DOHH2 (cell line): ENCODE data around the gene PTPRK.

Experiments
- H3F3A ChIP-seq: fragments of 200-600 bp; sonication (generic), shearing (Covaris generic); 2 replicates; pipeline ENCODE4 v1.6.0; 2016; ENCODE audit warnings: antibody characterized with exemption, mild to moderate bottlenecking; ENCODE audit not compliant: control insufficient read depth, insufficient read depth
- H3K27ac ChIP-seq: fragments of 200-600 bp; sonication (generic); 2 replicates; pipeline ENCODE4 v1.5.1; 2014; ENCODE audit warnings: low read depth, mild to moderate bottlenecking, low read length, moderate library complexity
- H3K27me3 ChIP-seq: fragments of 200-600 bp; sonication (generic); 2 replicates; pipeline ENCODE4 v1.6.1; 2014; ENCODE audit warnings: mild to moderate bottlenecking, low read length, mixed read lengths; ENCODE audit not compliant: control insufficient read depth
- H3K36me3 ChIP-seq: fragments of 200-600 bp; sonication (generic); 2 replicates; pipeline ENCODE4 v1.6.1; 2014; ENCODE audit warnings: mild to moderate bottlenecking, low read length, moderate library complexity, mixed read lengths; ENCODE audit not compliant: control insufficient read depth
- H3K4me1 ChIP-seq: fragments of 200-600 bp; sonication (generic); 2 replicates; pipeline ENCODE4 v1.6.1; 2014; ENCODE audit warnings: mild to moderate bottlenecking, low read length, mixed read lengths; ENCODE audit not compliant: control insufficient read depth
- H3K4me2 ChIP-seq: fragments of 200-600 bp; sonication (generic); 2 replicates; pipeline ENCODE4 v1.6.0; 2014; ENCODE audit warnings: mild to moderate bottlenecking, low read length, moderate library complexity
- H3K4me3 ChIP-seq: fragments of 200-600 bp; sonication (generic); 2 replicates; pipeline ENCODE4 v1.5.1; 2014; ENCODE audit warnings: mild to moderate bottlenecking, low read length, mixed read lengths
- H3K79me2 ChIP-seq: fragments of 200-600 bp; sonication (generic); 2 replicates; pipeline ENCODE4 v1.6.1; 2014; ENCODE audit warnings: mild to moderate bottlenecking, low read length, mixed read lengths; ENCODE audit not compliant: control insufficient read depth
- H3K9me2 ChIP-seq: fragments of 200-600 bp; sonication (generic); replicated peaks from 2 replicates; pipeline ENCODE4 v1.6.1; 2014; ENCODE audit warnings: mild to moderate bottlenecking, low read length, mixed read lengths; ENCODE audit not compliant: control insufficient read depth
- H3K9me3 ChIP-seq: fragments of 200-600 bp; sonication (generic); 2 replicates; pipeline ENCODE4 v1.6.1; 2014; ENCODE audit warnings: antibody characterized with exemption, low read length, mixed read lengths; ENCODE audit not compliant: control insufficient read depth, insufficient read depth
- H4K20me1 ChIP-seq: fragments of 200-600 bp; sonication (generic); 2 replicates; pipeline ENCODE4 v1.6.0; 2014; ENCODE audit warnings: low read depth, mild to moderate bottlenecking, antibody characterized with exemption, low read length, moderate library complexity; ENCODE audit not compliant: control insufficient read depth, insufficient read depth
- EZH2phosphoT487 ChIP-seq: fragments of 200-600 bp; sonication (generic); IDR thresholded peaks from 2 replicates; pipeline ENCODE4 v1.6.1; 2017; ENCODE audit warnings: borderline replicate concordance, mild to moderate bottlenecking, antibody characterized with exemption, low read length, moderate library complexity, mixed read lengths
- TF ChIP-seq, protein P1 (sequence below): fragments of 200-600 bp; sonication (generic); IDR thresholded peaks from one replicate; pipeline ENCODE4 v1.5.1; 2014; ENCODE audit warnings: antibody characterized with exemption, mild to moderate bottlenecking, low read depth, low read length; ENCODE audit not compliant: poor library complexity, severe bottlenecking

Gene PTPRK

DNA sequence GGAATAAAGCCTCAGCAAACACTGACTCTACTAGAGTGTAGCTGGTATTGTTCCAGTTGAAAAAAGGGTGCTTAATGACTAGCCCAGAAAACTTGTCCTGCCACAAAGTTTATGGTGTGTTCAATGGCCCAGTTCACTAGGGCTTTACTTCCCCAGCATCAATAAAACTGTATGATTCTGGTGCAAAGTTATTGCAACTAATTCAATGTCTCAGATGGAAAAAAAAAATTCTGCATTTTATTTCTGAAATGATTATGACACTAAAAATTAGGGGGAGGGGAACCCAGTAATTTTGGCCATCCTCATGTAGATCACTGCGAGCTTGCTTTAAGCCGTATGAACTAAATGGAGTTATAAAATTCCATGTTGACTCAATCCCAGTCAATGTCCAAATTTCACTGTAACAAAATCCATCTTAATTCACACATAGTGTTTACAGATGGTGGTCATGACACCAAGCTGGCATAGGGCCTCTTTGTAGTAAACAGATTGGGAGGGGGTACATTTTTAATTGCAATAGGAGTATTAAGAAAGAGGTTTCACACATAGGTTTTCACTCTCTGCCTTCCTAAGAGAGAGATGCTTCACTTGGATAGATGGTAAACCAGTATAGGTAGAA, 41.2 kb downstream of the PTPRK start:
- Histone ChIP-seq H3K4me1 (no peaks in the 10 kb centered on the region), H3K4me3 (no peak overlapping the region), H3K9me3 (no peaks in the 10 kb centered on the region), H4K20me1 (no peaks in the 10 kb centered on the region), H3K27me3 (no peaks in the 10 kb centered on the region), H3K9me2 (no peaks in the 10 kb centered on the region), H3K36me3 (no peaks in the 10 kb centered on the region), H3K27ac (no peak overlapping the region), H3K4me2 (no peak overlapping the region), H3F3A (no peaks in the 10 kb centered on the region), H3K79me2 (no peaks in the 10 kb centered on the region)
- TF ChIP-seq, protein P1, sequence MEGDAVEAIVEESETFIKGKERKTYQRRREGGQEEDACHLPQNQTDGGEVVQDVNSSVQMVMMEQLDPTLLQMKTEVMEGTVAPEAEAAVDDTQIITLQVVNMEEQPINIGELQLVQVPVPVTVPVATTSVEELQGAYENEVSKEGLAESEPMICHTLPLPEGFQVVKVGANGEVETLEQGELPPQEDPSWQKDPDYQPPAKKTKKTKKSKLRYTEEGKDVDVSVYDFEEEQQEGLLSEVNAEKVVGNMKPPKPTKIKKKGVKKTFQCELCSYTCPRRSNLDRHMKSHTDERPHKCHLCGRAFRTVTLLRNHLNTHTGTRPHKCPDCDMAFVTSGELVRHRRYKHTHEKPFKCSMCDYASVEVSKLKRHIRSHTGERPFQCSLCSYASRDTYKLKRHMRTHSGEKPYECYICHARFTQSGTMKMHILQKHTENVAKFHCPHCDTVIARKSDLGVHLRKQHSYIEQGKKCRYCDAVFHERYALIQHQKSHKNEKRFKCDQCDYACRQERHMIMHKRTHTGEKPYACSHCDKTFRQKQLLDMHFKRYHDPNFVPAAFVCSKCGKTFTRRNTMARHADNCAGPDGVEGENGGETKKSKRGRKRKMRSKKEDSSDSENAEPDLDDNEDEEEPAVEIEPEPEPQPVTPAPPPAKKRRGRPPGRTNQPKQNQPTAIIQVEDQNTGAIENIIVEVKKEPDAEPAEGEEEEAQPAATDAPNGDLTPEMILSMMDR, result no peak
- no peak for TF ChIP-seq EZH2phosphoT487

DNA sequence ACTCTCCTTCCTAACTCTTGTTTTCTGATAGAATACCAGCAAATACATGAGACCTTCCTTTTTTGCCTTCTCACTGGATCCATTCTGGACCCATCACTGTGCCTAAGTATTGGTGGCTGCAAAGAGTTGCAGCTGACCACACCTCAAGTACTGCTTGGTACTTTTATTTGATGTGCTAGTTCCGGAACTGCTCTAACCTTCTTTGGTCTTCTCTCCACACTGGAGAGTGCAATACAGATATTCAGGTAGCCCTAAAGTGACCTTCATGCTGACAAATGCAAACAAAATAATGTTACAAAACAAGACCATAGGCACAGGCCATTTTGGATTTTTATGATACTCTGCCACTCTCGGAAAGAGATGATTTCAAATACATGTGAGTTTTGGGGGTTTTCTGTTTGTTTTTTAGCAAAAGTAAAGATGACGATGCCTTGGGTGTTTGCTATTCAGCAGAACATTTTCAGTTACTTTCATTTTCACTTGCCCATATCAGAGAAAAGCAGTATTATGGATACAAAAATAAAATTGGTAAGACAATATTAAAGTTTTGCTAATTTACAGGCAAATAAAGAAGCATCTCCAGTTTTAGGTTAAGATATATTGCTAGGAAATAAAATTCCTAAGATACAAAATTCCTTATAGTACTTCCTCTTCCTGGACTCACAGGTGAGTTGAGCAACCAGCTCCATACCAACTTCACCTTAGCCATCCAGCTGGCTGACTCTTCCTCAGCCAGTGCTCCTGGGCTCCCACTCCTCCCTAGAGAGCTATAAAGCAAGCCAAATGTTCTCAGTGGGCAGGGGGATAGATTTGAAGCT, 42.0 kb downstream of the PTPRK start:
- Histone ChIP-seq H3F3A (no peaks in the 10 kb centered on the region), H3K9me2 (no peaks in the 10 kb centered on the region), H3K4me1 (no peaks in the 10 kb centered on the region), H3K79me2 (no peaks in the 10 kb centered on the region), H3K36me3 (no peaks in the 10 kb centered on the region), H3K9me3 (no peaks in the 10 kb centered on the region), H3K27ac (no peak overlapping the region), H3K4me3 (no peak overlapping the region), H3K27me3 (no peaks in the 10 kb centered on the region), H4K20me1 (no peaks in the 10 kb centered on the region), H3K4me2 (no peak overlapping the region)
- no peak for TF ChIP-seq EZH2phosphoT487
- TF ChIP-seq, protein P1, result no peak

DNA sequence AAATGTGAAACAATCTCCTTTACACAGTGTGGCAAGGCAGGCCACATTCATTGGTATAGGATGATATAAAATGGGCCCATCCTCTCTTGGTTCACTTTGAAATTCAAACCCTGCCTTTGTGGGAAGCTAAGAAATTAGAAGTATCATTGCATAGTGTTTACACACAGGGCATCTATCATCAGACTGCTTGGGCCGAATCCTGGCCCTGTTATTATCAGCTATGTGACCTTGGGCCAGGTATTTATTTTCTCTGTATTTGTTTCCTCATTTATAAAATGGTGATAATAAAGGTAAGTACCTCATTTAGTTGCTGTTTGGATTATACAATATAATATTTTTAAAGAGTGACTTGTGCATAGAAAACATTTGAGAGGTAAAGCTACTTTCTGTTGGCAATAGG, 45.5 kb downstream of the PTPRK start:
- H3K4me3 ChIP-seq, result no peak overlapping the region
- no peaks in the 10 kb centered on the region for H3K27me3 ChIP-seq
- no peaks in the 10 kb centered on the region for H3K4me1 ChIP-seq
- no peaks in the 10 kb centered on the region for H3K36me3 ChIP-seq
- no peak for TF ChIP-seq EZH2phosphoT487
- TF ChIP-seq, protein P1, result no peak
- H3K9me2 ChIP-seq, result no peaks in the 10 kb centered on the region
- no peaks in the 10 kb centered on the region for H4K20me1 ChIP-seq
- no peaks in the 10 kb centered on the region for H3K79me2 ChIP-seq
- no peaks in the 10 kb centered on the region for H3K9me3 ChIP-seq
- H3F3A ChIP-seq, result no peaks in the 10 kb centered on the region
- no peak overlapping the region for H3K4me2 ChIP-seq
- H3K27ac ChIP-seq, result no peak overlapping the region
